Neural progenitor cell (in vitro differentiated cells): ENCODE results near the gene CREB3L4. TPM values are rescaled to one million over a fixed set of nuclear protein-coding genes. Genes with fewer than 3 reads are reported as not detected.
A peak's percentile ranks its signal among the peaks of the same experiment; 100 is the strongest.

ENCODE experiments used
- DNase-seq: peaks from one replicate; pipeline ENCODE4 v3.0.0-alpha.2; 2016; ENCODE audit warnings: low spot score
- H2AFZ ChIP-seq: fragments of 200-600 bp; sonication (generic); replicated peaks from 2 replicates; pipeline ENCODE4 v1.6.1; 2016; ENCODE audit warnings: antibody characterized with exemption
- H3F3A ChIP-seq: fragments of 200-600 bp; sonication (generic); 2 replicates; pipeline ENCODE4 v1.6.1; 2016; ENCODE audit warnings: antibody characterized with exemption, low read depth
- H3K27ac ChIP-seq: fragments of 200-600 bp; sonication (generic); 2 replicates; pipeline ENCODE4 v1.5.1; 2016; ENCODE audit warnings: mild to moderate bottlenecking
- H3K27me3 ChIP-seq: fragments of 200-600 bp; sonication (generic); 2 replicates; pipeline ENCODE4 v1.6.1; 2016; ENCODE audit warnings: mild to moderate bottlenecking, moderate library complexity
- H3K36me3 ChIP-seq: fragments of 200-600 bp; sonication (generic); 2 replicates; pipeline ENCODE4 v1.5.1; 2016
- H3K4me1 ChIP-seq: fragments of 200-600 bp; sonication (generic); 2 replicates; pipeline ENCODE4 v1.6.1; 2016; ENCODE audit warnings: mixed run types
- H3K4me2 ChIP-seq: fragments of 200-600 bp; sonication (generic); 2 replicates; pipeline ENCODE4 v1.6.1; 2016
- H3K4me3 ChIP-seq: fragments of 200-600 bp; sonication (generic); 2 replicates; pipeline ENCODE4 v1.5.1; 2016
- H3K79me2 ChIP-seq: fragments of 200-600 bp; sonication (generic); 2 replicates; pipeline ENCODE4 v1.6.1; 2016; ENCODE audit warnings: low read depth
- H3K9ac ChIP-seq: fragments of 200-600 bp; sonication (generic); 2 replicates; pipeline ENCODE4 v1.6.1; 2016
- H3K9me3 ChIP-seq: fragments of 200-600 bp; sonication (generic); 2 replicates; pipeline ENCODE4 v1.5.1; 2016; ENCODE audit warnings: low read depth
- H4K20me1 ChIP-seq: fragments of 200-600 bp; sonication (generic); 2 replicates; pipeline ENCODE4 v1.6.1; 2016; ENCODE audit warnings: low read depth
- H3K27ac Mint-ChIP-seq: 3 replicates; pipeline ENCODE4 v1.8.0; 2021; ENCODE audit warnings: mixed read lengths
- H3K27me3 Mint-ChIP-seq: 2 replicates; pipeline ENCODE4 v1.8.0; 2022; ENCODE audit warnings: low read depth, mild to moderate bottlenecking, inconsistent platforms, moderate library complexity, mixed read lengths; ENCODE audit not compliant: insufficient read depth
- H3K36me3 Mint-ChIP-seq: 3 replicates; pipeline ENCODE4 v1.8.0; 2021; ENCODE audit warnings: mixed read lengths
- H3K4me1 Mint-ChIP-seq: 3 replicates; pipeline ENCODE4 v1.8.0; 2021; ENCODE audit warnings: mixed read lengths
- H3K4me3 Mint-ChIP-seq: 3 replicates; pipeline ENCODE4 v1.8.0; 2021; ENCODE audit warnings: mild to moderate bottlenecking, moderate library complexity, mixed read lengths
- H3K9me3 Mint-ChIP-seq: 3 replicates; pipeline ENCODE4 v1.8.0; 2020; ENCODE audit warnings: mixed read lengths
- EZH2 ChIP-seq: fragments of 200-600 bp; sonication (generic); IDR thresholded peaks from 2 replicates; pipeline ENCODE4 v1.6.1; 2017; ENCODE audit warnings: antibody characterized with exemption, mild to moderate bottlenecking, moderate library complexity
- EZH2phosphoT487 ChIP-seq: fragments of 200-600 bp; sonication (generic); IDR thresholded peaks from 2 replicates; pipeline ENCODE4 v1.6.1; 2017; ENCODE audit warnings: antibody characterized with exemption
- total RNA-seq: library from RNA; depleted of rRNA; stranded (reverse); fragments of >200 nt; gene quantifications from 2 replicates; pipeline ENCODE4 v1.2.3, GENCODE V29; 2015; ENCODE audit warnings: low replicate concordance
- TF ChIP-seq, protein P1 (sequence below): fragments of 200-600 bp; sonication (generic); IDR thresholded peaks from 2 replicates; pipeline ENCODE4 v1.5.1; 2017; ENCODE audit warnings: antibody characterized with exemption, mild to moderate bottlenecking

CREB3L4 gene
- total RNA-seq, 1 donor from 2014 or later: 33.8 TPM

DNA sequence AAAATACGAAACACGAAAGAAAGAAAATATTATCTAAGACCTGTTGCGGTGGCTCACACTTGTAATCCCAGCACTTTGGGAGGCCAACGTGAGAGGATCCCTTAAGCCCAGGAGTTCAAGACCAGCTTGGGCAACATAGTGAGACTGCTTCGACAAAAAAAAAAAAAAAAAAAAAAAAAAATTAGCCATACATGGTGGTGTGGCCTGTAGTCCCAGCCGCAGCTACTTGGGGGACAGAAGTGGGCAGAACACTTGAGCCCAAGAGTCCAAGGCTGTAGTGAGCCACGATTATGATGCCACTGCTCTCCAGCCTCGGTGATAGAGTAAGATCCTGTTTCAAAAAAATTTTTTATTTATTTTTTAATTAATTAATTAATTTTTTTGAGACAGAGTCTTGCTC, 19.9 kb downstream of the CREB3L4 start:
- no peak for DNase-seq
- Histone ChIP-seq H3K4me3 (no peak overlapping the region), H3F3A (peaks cover 32% of the 10 kb centered on the region), H3K79me2 (peaks cover 28% of the 10 kb centered on the region), H4K20me1 (peaks cover 13% of the 10 kb centered on the region), H3K4me1 (peaks cover 20% of the 10 kb centered on the region), H3K9ac (no peak overlapping the region), H2AFZ (no peak overlapping the region), H3K36me3 (peaks cover 8% of the 10 kb centered on the region), H3K4me2 (no peak overlapping the region), H3K27me3 (no peaks in the 10 kb centered on the region), H3K27ac (no peak overlapping the region), H3K9me3 (no peaks in the 10 kb centered on the region)
- Mint-ChIP-seq H3K27ac (no peak overlapping the region), H3K9me3 (no peaks in the 10 kb centered on the region), H3K27me3 (peaks cover 7% of the 10 kb centered on the region), H3K4me1 (peaks cover 31% of the 10 kb centered on the region), H3K4me3 (no peak overlapping the region), H3K36me3 (peaks cover 24% of the 10 kb centered on the region)
- no peak for TF ChIP-seq EZH2phosphoT487
- TF ChIP-seq, protein P1, sequence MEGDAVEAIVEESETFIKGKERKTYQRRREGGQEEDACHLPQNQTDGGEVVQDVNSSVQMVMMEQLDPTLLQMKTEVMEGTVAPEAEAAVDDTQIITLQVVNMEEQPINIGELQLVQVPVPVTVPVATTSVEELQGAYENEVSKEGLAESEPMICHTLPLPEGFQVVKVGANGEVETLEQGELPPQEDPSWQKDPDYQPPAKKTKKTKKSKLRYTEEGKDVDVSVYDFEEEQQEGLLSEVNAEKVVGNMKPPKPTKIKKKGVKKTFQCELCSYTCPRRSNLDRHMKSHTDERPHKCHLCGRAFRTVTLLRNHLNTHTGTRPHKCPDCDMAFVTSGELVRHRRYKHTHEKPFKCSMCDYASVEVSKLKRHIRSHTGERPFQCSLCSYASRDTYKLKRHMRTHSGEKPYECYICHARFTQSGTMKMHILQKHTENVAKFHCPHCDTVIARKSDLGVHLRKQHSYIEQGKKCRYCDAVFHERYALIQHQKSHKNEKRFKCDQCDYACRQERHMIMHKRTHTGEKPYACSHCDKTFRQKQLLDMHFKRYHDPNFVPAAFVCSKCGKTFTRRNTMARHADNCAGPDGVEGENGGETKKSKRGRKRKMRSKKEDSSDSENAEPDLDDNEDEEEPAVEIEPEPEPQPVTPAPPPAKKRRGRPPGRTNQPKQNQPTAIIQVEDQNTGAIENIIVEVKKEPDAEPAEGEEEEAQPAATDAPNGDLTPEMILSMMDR: no peak
- TF ChIP-seq EZH2: no peak

DNA sequence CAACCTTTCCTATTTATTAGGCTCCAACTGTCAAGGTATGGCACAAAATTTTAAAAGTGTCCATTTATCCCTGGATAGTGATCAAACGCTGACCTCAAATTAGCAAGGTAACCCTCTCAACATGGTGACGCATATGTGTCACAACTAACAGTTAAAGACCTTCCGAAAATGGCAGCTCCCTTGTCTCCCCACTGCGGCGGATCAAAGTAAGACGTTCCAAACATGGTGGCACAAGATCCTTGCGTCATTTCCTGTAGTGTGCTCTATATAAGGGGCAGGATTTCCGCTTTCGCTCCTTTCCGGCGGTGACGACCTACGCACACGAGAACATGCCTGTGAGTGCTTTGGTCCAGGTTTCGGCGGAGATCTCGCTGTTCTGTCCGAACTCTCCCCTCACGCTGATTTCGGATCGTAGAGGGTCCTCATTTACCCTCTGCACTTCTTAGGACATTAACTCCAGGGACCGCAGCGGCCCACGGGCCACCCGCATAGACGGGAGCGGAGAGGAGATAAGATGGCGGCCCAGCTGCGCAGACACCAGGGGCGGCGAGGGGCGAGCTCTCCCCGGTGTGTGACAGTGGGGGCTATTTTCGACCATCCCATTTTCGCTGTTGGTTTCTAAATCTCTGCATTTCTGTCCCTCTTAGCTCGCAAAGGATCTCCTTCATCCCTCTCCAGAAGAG, 22.9 kb downstream of the CREB3L4 start, which contains the start of gene RPS27:
Gene RPS27, plus strand, starts transcription at position 295 of the 683 bp plus-strand sequence. Its CDS starts 35 bp downstream, at position 330.
- peaks cover 18% of the 10 kb centered on the region for H4K20me1 ChIP-seq
- peaks cover 31% of the 10 kb centered on the region for H3K79me2 ChIP-seq
- Mint-ChIP-seq H3K9me3 (no peaks in the 10 kb centered on the region), H3K27me3 (peaks cover 6% of the 10 kb centered on the region), H3K36me3 (peaks cover 29% of the 10 kb centered on the region), H3K4me1 (peaks cover 28% of the 10 kb centered on the region), H3K4me3 (peak within 1 kb of the TSS; percentile 98), H3K27ac (peak within 1 kb of the TSS; percentile 98)
- peak within 1 kb of the TSS; percentile 34 for H3K27ac ChIP-seq
- peak within 1 kb of the TSS; percentile 87 for H3K9ac ChIP-seq
- H3K4me3 ChIP-seq: peak within 1 kb of the TSS; percentile 87
- H3K36me3 ChIP-seq: peaks cover 14% of the 10 kb centered on the region
- H3K4me1 ChIP-seq: peaks cover 14% of the 10 kb centered on the region
- H3F3A ChIP-seq: peaks cover 57% of the 10 kb centered on the region
- TF ChIP-seq EZH2 (no peak), EZH2phosphoT487 (no peak)
- TF ChIP-seq, protein P1: no peak
- H3K4me2 ChIP-seq: peak within 1 kb of the TSS; percentile 100
- DNase-seq: peak; percentile 99
- H2AFZ ChIP-seq: peak within 1 kb of the TSS; percentile 66
- H3K9me3 ChIP-seq: no peaks in the 10 kb centered on the region
- no peaks in the 10 kb centered on the region for H3K27me3 ChIP-seq

DNA sequence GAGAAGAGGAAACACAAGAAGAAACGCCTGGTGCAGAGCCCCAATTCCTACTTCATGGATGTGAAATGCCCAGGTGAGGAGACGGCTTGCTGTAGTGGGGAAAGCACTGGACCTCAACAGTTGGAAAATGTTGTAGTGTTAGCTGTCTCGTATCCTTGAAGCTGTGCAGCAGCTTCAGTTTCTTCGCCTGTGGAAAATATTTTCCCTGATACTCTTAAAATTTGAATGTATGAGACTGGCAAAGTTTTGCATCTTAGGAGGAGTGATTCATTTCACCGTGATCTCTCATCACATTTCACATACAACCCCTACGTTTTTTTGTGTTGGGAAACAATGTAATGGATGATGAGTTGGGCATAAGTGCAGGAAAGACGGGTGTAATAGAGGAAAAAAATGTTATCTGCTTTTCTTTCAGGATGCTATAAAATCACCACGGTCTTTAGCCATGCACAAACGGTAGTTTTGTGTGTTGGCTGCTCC, 23.5 kb downstream of the CREB3L4 start:
- H3K36me3 Mint-ChIP-seq: peaks cover 30% of the 10 kb centered on the region
- H3K4me1 ChIP-seq: peaks cover 14% of the 10 kb centered on the region
- peak overlapping the region; percentile 34 for H3K27ac ChIP-seq
- no peaks in the 10 kb centered on the region for H3K27me3 ChIP-seq
- no peak for DNase-seq
- peaks cover 14% of the 10 kb centered on the region for H3K36me3 ChIP-seq
- no peak overlapping the region for H2AFZ ChIP-seq
- no peaks in the 10 kb centered on the region for H3K9me3 ChIP-seq
- H4K20me1 ChIP-seq: peaks cover 18% of the 10 kb centered on the region
- peaks cover 6% of the 10 kb centered on the region for H3K27me3 Mint-ChIP-seq
- H3K4me2 ChIP-seq: peak overlapping the region; percentile 100
- H3K27ac Mint-ChIP-seq: peak overlapping the region; percentile 39
- peak overlapping the region; percentile 87 for H3K9ac ChIP-seq
- H3K79me2 ChIP-seq: peaks cover 29% of the 10 kb centered on the region
- no peaks in the 10 kb centered on the region for H3K9me3 Mint-ChIP-seq
- H3K4me1 Mint-ChIP-seq: peaks cover 28% of the 10 kb centered on the region
- TF ChIP-seq EZH2phosphoT487: no peak
- no peak for TF ChIP-seq EZH2
- TF ChIP-seq, protein P1: no peak
- peak overlapping the region; percentile 98 for H3K4me3 Mint-ChIP-seq
- H3K4me3 ChIP-seq: peak overlapping the region; percentile 87
- peaks cover 61% of the 10 kb centered on the region for H3F3A ChIP-seq
